HG02571 (cell line): ENCODE data around the gene MKLN1.
"Not testable (repeated sequence)": the region's sequence is repeated elsewhere in the genome, so short reads cannot be mapped to it uniquely, and the experiment has no call there.

ENCODE experiments used
- ATAC-seq: cut with Tn5 transposase; IDR thresholded peaks from one replicate; pipeline ENCODE4 v1.9.1; 2021; ENCODE audit warnings: mild to moderate bottlenecking, moderate library complexity; ENCODE audit not compliant: unreplicated experiment

MKLN1 gene

GRCh38 chr7:131388126-131388525 is 60.5 kb downstream of the MKLN1 start:
- ATAC-seq, result no peak

- ATAC-seq, result no peak
Observed at GRCh38 chr7:131390275-131390674, 62.6 kb downstream of the MKLN1 start.

- ATAC-seq, result no peak
Observed at GRCh38 chr7:131391145-131391544, 63.5 kb downstream of the MKLN1 start.

DNA sequence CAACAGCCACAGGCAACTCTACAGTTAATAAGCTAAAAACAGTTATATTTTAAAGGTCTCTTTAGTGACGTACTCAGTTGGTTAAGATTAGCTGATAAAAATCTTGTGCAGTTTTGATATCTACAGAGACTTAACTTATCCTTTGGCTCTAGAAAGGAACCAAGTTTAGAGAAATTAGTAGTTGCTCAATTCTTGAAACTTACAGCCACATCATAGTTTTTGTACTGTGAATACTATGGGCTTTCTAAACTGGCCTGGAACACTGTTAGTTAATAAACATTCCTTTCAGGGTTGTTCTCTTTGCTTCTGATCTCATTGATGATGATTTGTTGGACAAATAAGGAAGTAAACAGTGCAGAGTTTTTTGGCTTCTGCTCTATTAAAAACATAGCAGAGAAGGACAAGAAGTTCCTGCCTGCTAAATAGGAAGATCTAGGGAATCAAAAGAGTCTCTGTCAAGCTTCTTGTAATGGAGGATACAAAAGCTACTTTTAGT is 73.1 kb downstream of the MKLN1 start:
- no peak for ATAC-seq

- no peak for ATAC-seq
Observed at GRCh38 chr7:131401194-131401593, 73.5 kb downstream of the MKLN1 start.

- ATAC-seq, result no peak
Observed at GRCh38 chr7:131403322-131403721, 75.6 kb downstream of the MKLN1 start.

- no peak for ATAC-seq
Observed at GRCh38 chr7:131404226-131404911, 76.7 kb downstream of the MKLN1 start.

GRCh38 chr7:131409129-131409766 is 81.6 kb downstream of the MKLN1 start:
- ATAC-seq, result no peak

GRCh38 chr7:131412031-131412430 is 84.4 kb downstream of the MKLN1 start:
- ATAC-seq, result no peak

DNA sequence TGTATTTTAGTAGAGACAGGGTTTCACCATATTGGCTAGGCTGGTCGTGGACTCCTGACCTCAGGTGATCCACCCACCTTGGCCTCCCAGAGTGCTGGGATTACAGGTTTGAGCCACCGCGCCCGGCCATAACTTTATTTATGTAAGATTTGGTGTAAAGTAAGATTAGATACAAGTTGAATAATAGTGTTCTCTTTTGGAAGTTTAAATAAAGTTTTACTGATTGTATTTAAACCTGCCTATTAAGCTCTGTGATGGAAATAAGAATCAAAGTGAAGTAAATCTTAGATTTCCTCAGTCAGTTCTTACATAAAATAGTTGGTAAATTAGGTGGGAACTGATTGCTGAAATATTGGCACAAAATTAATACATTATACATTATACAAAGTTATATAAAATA is 86.0 kb downstream of the MKLN1 start:
- no peak for ATAC-seq

DNA sequence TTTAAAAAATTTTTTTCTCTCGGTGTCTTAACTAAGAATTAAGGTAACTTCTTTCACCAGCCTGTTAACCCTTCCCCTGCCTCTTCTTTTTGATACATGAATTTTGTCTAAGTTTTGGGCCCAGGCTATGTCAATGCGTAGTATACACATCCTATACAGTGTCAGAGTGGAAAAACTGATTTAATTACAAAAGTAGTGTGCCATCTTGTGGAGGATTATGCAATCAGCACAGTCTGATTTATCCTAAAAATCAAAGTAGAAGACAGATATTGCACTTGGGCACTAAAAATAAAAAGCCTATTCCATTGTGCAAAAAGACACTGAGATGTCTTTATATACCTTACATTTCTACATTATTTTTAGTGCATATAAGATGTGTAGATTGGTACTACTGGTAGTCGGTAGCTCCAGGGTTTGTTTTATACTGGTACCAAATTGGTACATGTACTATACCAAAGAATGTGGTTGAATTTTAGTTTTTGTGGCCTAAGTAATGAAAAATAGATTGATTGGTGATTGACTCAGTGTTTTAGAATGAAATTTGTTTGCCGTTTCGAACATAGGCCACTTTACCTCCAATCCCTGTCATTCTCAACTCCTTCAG is 96.6 kb downstream of the MKLN1 start:
- ATAC-seq, result no peak

GRCh38 chr7:131425992-131426391 is 98.3 kb downstream of the MKLN1 start:
- ATAC-seq, result no peak

- not testable (repeated sequence) for ATAC-seq
Observed at GRCh38 chr7:131430826-131431225, 103.2 kb downstream of the MKLN1 start.

DNA sequence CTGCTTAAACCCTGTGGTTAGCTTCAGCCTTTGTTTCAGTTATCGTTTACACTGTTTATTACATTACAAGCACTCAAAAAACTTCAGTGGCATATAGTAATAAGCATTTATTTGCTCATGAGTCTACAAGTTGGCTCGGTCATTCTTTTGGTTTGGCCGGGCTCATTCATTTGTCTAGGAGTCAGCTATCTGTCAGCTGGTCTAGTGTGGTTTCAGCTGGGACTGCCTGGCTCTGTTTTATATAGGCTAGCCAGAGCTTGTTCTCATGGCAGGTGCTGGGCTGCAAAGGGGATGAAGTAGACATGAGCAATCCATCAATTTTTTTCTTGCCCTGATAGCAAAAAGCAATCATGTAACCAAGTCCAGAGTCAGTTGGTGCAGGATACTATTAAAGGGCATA is 103.6 kb downstream of the MKLN1 start:
- ATAC-seq, result no peak

DNA sequence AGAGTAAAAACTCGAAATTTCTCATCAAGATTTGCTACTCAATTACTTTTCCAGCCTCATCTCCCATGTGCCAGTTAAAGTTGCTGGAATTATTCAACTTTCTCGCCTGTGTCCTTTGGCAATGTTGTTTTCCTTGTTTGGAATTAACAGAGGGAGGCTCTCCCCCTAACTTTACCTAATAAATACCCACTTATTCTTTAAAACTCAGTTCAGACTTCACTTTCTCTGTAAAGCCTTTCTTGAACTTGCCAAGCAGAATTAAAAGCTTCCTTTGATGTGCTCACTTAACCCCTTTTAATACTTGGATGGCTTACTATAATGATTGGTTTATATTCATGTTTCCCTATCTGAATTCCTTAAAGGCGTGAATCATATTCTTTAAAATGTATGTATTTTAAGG is 104.1 kb downstream of the MKLN1 start:
- no peak for ATAC-seq

DNA sequence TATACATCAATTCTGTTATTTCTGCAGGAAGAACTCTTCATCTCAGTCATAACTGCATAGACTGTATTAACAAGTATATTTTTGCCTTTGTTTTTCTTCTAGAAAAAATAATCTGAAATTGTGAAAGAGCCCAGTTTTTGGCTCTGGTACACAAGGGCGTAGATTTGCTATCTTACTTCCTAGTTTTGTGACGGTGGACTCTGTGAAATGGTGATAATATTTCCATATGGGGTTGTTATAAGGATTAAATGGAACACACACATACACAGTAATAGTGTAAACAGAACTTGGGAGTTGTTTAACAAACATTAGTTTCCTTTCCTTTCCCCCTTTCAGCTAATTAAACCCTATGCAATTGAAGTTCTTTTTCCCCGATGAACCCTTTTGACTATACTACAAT is 108.7 kb downstream of the MKLN1 start:
- ATAC-seq, result no peak

- no peak for ATAC-seq
Observed at GRCh38 chr7:131438969-131439368, 111.3 kb downstream of the MKLN1 start.

DNA sequence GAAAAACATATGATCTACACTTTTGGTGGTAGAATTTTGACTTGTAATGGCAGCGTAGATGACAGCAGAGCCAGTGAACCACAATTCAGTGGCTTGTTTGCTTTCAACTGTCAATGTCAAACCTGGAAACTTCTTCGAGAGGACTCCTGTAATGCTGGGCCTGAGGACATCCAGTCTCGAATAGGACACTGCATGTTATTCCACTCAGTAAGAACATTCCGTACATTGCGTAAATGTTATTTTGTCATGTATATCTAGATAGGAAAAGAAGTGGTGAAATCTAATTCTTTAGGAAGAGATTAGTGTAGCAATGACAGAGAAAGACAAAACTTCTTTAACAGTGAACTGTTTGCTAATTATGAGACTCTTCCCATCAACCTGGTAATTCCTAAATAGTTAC is 115.8 kb downstream of the MKLN1 start:
- no peak for ATAC-seq

GRCh38 chr7:131444683-131445082 is 117.0 kb downstream of the MKLN1 start:
- ATAC-seq, result no peak

GRCh38 chr7:131449373-131449902 is 121.8 kb downstream of the MKLN1 start:
- ATAC-seq, result no peak

- no peak for ATAC-seq
Observed at GRCh38 chr7:131454498-131454897, 126.8 kb downstream of the MKLN1 start.

DNA sequence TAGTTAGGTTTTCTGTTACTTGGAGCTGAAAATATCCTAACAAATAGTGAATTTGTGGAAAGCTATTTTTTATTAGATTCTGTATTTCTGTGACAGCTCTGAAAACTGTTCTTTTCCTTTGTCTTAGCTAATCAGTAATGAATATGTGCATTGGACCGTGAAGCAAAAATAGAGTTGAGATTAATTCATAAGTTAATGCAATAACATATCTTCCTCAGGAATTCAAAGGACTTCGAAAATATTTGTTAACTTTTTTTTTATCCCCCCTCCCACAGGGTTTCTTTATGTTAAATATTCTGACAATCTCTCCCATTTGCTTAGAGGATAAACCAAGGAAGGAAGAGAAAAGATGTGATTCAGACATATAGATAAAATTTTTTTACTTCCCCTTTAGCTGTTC is 127.3 kb downstream of the MKLN1 start:
- ATAC-seq, result no peak
